Measurements from ENCODE around the gene DCC.

DCC gene

GRCh38 chr18:53131001-53131400 lies 791.0 kb downstream of the DCC start:
- DNase-seq (ENCODE audit: low read depth): no peak
- TF ChIP-seq, protein P1, sequence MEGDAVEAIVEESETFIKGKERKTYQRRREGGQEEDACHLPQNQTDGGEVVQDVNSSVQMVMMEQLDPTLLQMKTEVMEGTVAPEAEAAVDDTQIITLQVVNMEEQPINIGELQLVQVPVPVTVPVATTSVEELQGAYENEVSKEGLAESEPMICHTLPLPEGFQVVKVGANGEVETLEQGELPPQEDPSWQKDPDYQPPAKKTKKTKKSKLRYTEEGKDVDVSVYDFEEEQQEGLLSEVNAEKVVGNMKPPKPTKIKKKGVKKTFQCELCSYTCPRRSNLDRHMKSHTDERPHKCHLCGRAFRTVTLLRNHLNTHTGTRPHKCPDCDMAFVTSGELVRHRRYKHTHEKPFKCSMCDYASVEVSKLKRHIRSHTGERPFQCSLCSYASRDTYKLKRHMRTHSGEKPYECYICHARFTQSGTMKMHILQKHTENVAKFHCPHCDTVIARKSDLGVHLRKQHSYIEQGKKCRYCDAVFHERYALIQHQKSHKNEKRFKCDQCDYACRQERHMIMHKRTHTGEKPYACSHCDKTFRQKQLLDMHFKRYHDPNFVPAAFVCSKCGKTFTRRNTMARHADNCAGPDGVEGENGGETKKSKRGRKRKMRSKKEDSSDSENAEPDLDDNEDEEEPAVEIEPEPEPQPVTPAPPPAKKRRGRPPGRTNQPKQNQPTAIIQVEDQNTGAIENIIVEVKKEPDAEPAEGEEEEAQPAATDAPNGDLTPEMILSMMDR (conservative IDR thresholded peaks at IDR 0.05; ENCODE audit: low read depth, low read length): no peak

DNA sequence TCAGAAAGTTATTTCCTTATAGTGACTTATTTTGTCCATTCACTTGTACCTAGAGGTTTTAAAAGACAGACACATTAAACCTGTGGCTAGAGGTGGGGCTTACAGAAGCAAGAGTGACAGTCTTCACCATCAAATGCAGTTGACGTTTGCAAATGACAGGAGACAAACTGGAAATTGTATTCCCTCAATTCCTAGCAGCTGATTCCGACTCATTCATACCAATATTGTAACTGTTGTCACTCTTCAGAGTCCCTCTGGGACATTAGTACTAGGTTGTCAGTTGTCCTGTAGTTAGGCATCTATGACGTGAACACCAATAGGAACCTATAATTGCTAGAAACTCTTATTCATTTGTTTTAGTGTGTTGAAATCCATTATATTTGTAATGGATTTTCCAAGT lies 794.7 kb downstream of the DCC start:
- no peak for DNase-seq (ENCODE audit: low read depth)
- TF ChIP-seq, protein P1 (conservative IDR thresholded peaks at IDR 0.05; ENCODE audit: low read depth, low read length): no peak

More at GRCh38 chr18:53131001-53131400, 791.0 kb downstream of the DCC start:
- H3K4me3 ChIP-seq (ENCODE audit: low read depth, low read length): no peak overlapping the region

GRCh38 chr18:53135654-53136053 lies 795.7 kb downstream of the DCC start:
- no peak for DNase-seq (ENCODE audit: low read depth)
- H3K4me3 ChIP-seq (ENCODE audit: low read depth, low read length): no peak overlapping the region
- TF ChIP-seq, protein P1 (conservative IDR thresholded peaks at IDR 0.05; ENCODE audit: low read depth, low read length): no peak

More for the DNA sequence above, 794.7 kb downstream of the DCC start:
- H3K4me3 ChIP-seq (ENCODE audit: low read depth, low read length): no peak overlapping the region

GRCh38 chr18:53139746-53140500 lies 799.9 kb downstream of the DCC start:
- TF ChIP-seq, protein P1 (conservative IDR thresholded peaks at IDR 0.05; ENCODE audit: low read depth, low read length): no peak
- H3K4me3 ChIP-seq (ENCODE audit: low read depth, low read length): no peak overlapping the region
- no peak for DNase-seq (ENCODE audit: low read depth)

GRCh38 chr18:53142005-53142404 lies 802.0 kb downstream of the DCC start:
- no peak for DNase-seq (ENCODE audit: low read depth)

GRCh38 chr18:53147472-53147871 lies 807.5 kb downstream of the DCC start:
- TF ChIP-seq, protein P1 (conservative IDR thresholded peaks at IDR 0.05; ENCODE audit: low read depth, low read length): no peak
- no peak for DNase-seq (ENCODE audit: low read depth)
- no peak overlapping the region for H3K4me3 ChIP-seq (ENCODE audit: low read depth, low read length)

More at GRCh38 chr18:53142005-53142404, 802.0 kb downstream of the DCC start:
- no peak overlapping the region for H3K4me3 ChIP-seq (ENCODE audit: low read depth, low read length)
- TF ChIP-seq, protein P1 (conservative IDR thresholded peaks at IDR 0.05; ENCODE audit: low read depth, low read length): no peak

DNA sequence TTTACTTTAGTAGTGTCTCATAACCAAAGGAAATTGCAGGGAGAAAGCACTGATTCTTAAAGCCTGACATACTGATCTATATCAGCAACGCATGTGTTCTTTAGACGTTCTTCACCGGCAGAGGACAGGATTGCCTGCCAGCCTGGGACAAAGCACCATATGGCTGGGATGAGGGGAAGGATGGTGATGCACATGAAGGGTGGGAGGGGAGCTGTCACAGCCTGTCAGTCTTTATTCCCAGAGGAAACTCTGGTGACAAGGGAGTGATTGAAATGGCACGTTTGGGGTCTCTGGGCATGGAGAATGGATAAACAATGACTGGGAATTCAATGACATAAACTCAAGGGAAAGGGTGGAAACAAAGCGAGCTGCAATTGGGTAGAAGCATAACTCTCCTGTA lies 808.1 kb downstream of the DCC start:
- no peak overlapping the region for H3K4me3 ChIP-seq (ENCODE audit: low read depth, low read length)
- DNase-seq (ENCODE audit: low read depth): no peak
- TF ChIP-seq, protein P1 (conservative IDR thresholded peaks at IDR 0.05; ENCODE audit: low read depth, low read length): no peak

Measured in choroid plexus epithelial cell (primary cell).